C4-2B (cell line): Measurements from ENCODE around the gene QDPR.

Source experiments
- ZFX ChIP-seq: fragments of 450-650 bp; IDR thresholded peaks from 2 replicates; pipeline ENCODE4 v1.6.1; 2017
- TF ChIP-seq, protein P1 (sequence below): fragments of 450-650 bp; conservative IDR thresholded peaks from 2 replicates; pipeline ENCODE4 v1.5.1; 2017; ENCODE audit warnings: mild to moderate bottlenecking

GRCh38 chr4:17436750-17437090, 75.2 kb downstream of the QDPR start:
- TF ChIP-seq, protein P1, sequence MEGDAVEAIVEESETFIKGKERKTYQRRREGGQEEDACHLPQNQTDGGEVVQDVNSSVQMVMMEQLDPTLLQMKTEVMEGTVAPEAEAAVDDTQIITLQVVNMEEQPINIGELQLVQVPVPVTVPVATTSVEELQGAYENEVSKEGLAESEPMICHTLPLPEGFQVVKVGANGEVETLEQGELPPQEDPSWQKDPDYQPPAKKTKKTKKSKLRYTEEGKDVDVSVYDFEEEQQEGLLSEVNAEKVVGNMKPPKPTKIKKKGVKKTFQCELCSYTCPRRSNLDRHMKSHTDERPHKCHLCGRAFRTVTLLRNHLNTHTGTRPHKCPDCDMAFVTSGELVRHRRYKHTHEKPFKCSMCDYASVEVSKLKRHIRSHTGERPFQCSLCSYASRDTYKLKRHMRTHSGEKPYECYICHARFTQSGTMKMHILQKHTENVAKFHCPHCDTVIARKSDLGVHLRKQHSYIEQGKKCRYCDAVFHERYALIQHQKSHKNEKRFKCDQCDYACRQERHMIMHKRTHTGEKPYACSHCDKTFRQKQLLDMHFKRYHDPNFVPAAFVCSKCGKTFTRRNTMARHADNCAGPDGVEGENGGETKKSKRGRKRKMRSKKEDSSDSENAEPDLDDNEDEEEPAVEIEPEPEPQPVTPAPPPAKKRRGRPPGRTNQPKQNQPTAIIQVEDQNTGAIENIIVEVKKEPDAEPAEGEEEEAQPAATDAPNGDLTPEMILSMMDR = no peak
- TF ChIP-seq ZFX = no peak
